NCI-H446 treated with DMSO at 0.1 percent for 48 hours (cell line): ENCODE measurements around the gene TCHP.
"Not testable (repeated sequence)": the region's sequence is repeated elsewhere in the genome, so short reads cannot be mapped to it uniquely, and the experiment has no call there.

ENCODE experiments used
- DNase-seq: peaks from one replicate; lab custom pipeline; 2025; lab: John Stamatoyannopoulos, UW

The TCHP gene

GRCh38 chr12:109879351-109880042 is 20.6 kb upstream of the TCHP start:
- DNase-seq = no peak

DNA sequence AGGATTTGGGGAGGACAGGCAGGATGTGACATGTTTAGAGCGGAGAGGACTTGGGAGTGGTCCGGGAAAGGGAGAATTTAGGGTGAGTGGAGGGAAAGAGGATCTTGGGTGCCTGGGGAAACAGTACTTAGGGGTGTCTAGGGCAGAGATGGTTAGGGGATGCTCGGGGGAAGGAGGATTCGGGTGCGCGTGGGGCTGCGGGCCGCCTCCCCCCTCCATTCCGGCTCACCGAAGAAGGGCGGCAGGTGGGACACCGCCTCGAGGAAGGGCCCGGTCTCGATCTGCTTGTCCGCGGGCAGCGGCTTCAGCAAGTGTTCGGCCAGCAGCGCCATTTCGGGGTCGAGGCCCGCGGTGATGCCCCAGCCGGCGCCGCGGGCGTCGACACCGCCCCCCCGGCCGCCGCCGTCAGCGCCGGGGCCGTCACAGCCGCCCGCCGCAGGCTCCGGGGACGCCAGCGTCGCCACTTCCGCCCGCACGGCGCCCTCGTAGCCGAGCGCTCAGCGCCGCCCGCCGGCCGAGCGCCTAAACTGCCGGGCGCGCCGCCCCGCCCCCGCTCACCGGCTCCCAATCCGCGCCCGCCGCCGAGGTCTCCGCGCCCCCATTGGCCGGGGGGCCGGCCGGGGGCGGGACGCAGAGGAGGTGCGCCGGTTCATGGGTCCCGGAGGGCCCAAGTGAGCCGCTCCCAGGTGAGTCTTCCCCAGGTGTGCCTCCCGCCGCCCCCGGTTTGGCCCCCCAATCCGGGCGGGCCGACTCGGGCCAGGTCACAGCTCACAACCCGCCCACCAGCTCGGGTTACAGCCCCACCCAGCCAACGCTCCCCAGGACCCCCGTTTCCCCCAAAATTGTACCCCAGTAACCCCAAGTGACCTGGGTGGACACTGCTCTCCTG is 19.8 kb upstream of the TCHP start, which contains the start of gene GLTP:
Gene GLTP (minus strand): TSS at position 499 of the 889 bp plus-strand sequence. CDS start 167 bp downstream, at position 332.
- DNase-seq = peak; percentile 75

DNA sequence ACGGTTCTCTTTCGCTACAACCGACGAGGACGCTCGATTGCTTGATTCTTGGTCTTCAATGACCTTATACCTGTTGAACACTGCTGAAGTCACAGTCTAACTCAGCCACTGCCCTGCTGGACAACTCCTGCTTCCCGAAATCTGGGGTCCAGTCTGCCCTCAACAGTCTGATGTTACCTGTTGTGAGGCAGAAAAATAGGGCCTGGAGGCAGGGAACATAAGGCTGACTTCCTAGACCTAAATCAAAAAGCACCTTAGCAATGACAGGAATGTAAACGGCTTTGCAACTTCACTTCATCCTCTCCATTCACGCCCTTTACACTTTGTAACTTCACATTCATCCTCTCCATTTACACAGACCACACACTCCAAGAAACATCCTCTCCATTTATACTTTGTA is 19.1 kb upstream of the TCHP start:
- DNase-seq = no peak

GRCh38 chr12:109881752-109882151 is 18.3 kb upstream of the TCHP start:
- DNase-seq = no peak

DNA sequence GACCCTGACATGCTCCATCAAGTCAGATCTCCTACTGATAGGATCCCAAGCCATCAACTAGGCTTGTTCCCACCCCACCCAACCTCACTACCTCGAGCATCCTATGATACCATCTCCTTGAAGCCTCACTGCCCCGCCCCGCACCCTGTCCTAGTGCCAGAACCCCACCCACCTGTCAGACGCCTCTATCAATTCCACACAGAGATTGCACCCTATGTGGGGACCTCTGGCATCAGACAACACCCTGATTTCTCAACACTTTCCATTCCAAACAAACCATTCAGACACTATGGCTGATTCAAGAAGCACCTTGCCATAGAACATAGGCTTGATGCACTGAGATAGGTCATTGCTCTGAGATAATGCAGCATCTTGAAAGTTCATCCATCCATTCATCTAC is 16.6 kb upstream of the TCHP start:
- DNase-seq = no peak

DNA sequence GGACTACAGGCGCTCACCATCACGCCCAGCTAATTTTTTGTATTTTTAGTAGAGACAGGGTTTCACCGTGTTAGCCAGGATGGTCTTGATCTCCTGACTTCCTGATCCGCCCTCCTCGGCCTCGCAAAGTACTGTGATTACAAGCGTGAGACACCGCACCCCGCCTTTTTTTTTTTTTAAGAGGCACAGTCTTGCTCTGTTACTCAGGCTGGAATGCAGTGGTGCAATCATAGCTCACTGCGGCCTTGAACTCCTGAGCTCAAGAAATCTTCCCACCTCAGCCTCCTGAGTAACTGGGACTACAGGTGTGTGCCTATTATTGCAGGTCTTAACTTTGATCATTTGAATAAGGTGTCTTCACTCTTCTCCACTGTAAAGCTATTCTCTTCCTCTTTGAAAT is 14.5 kb upstream of the TCHP start:
- DNase-seq = no peak

DNA sequence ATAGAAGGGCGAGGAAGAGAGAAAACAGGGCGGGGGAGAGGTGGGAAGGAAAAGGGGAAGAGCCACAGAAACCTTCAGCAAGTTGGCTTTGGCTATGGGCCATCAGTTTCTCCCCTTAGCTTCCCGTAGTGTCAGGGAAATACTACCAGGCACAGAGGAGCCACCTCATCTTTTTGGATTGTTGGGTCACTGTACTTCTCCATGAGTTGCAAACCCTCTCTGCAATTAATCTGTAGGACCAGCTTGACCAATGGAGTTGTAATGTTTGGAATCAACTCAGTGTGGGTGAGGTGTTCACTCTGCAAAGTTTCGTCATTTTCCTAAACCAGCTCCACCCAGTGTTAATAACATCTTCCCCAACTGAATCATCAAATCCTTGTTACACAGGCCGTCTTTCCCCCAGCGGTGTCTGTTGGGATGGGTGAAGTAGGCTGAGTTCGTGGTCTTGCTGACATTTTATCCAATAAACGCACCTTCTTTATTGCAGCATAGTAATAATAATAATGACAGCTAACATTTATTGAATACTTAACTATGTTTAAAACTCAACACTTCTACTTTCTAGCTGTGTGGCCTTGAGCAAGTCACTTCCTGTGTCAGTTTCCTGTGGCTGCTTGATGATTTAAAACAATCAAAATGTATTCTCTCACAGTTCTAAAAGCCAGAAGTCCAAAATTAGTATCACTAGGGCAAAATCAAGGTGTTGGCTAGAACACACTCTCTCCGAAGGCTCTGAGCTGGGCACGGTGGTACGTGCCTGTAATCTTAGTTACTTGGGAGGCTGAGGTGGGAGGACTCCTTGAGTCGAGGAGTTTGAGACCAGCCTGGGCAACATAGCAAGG is 11.7 kb upstream of the TCHP start:
- no peak for DNase-seq

DNA sequence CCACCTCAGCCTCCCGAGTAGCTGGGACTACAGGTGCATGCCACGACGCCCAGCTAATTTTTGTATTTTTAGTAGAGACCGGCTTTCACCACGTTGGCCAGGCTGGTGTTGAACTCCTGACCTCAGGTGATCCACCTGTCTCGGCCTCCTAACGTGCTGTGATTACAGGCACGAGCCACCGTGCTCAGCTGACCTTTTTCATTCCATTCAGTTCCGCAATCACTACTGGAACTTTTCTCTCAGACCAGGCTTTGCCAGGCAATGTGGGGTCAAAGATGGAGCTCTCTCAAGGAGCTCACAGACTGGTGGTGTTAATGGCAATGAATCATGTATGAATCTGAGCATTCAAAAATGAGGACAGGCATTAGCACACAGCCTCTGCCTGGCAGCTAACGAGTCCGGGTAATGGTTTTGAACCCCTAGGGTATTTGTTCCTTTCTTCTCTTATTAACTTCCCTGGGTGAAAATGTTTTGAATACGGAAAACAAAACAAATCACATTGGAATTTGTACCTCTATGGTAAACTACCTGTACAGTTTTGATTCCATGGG is 9.4 kb upstream of the TCHP start:
- no peak for DNase-seq

GRCh38 chr12:109891731-109892130 is 8.3 kb upstream of the TCHP start:
- DNase-seq = not testable (repeated sequence)

- no peak for DNase-seq
These were observed 7.8 kb upstream of the TCHP start for GRCh38 chr12:109892165-109892715.

GRCh38 chr12:109892748-109893147 is 7.3 kb upstream of the TCHP start:
- no peak for DNase-seq

GRCh38 chr12:109893261-109893995 is 6.6 kb upstream of the TCHP start:
- no peak for DNase-seq

DNA sequence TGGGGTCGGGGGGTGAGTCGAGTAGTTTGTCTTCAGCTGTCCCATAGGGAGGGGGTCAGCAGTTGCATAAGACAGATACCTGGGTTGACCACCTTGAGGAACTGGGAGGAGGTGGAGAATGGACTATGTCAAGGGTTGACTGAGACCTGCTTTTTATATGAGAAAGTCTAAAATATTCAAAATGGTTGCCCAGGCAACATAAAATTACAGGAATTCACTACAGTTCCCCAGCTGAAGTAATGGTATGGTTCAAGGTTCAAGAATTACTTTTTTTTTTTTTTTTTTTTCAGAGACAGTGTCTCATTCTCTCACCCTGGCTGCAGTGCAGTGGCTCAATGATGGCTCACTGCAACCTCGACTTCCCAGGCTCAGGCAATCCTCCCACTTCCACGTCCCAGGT is 5.1 kb upstream of the TCHP start:
- DNase-seq = no peak

- DNase-seq = no peak
These were observed 3.9 kb upstream of the TCHP start for GRCh38 chr12:109896188-109896587.

- no peak for DNase-seq
These were observed 3.0 kb upstream of the TCHP start for GRCh38 chr12:109897029-109897428.

DNA sequence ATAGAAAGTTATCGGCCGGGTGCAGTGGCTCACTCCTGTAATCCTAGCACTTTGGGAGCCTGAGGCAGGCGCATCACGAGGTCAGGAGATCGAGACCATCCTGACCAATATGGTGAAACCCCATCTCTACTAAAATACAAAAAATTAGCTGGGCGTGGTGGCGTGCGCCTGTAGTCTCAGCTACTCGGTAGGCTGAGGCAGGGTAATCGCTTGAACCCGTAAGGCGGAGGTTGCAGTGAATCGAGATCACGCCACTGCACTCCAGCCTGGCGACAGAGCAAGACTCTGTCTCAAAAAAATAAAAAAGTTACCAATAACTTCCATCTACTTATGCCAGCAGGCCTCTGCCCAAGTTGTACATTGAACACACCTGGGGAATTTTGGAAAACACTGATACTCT is 729 bp upstream of the TCHP start:
- not testable (repeated sequence) for DNase-seq

DNA sequence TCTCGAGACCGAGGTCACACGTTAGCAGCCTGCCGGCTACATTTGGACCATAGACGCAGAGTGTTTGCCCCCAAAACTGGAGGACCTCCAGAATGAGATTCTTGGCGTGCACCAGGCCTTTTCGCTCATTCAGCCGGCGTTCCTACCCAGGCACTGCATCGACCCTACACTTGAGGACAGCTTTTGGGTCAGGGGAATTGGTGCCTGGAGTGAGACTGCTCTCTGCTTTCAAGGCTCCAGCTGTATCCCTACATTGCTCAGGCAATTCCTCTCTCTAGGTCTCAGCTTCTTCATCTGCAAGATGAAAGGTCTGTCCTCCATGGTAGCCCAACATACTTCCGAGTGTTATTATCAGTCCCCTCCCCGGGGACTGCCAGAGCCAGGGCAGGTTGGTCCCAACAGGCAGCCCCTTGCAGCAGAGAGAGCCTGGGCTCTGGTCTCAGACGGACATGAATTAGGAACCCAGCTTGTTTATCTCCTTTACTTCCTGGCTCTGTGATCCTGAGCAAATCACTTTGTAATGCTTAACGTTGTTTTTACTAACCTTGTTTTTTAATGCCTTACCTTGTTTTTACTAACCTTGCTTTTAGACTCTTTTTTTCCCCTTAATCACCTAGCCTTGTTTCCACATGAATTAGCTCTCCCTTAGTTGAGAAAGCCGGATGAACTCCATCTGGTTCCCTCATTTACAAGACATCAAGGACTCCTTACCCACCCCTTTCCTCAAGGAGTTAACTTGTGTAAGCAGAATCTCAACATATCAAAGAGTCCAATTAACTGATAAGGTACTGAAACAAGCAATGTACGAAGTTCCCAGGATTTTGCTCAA is 892 bp downstream of the TCHP start:
- DNase-seq = no peak

- DNase-seq = no peak
These were observed 2.9 kb downstream of the TCHP start for GRCh38 chr12:109902891-109903418.

DNA sequence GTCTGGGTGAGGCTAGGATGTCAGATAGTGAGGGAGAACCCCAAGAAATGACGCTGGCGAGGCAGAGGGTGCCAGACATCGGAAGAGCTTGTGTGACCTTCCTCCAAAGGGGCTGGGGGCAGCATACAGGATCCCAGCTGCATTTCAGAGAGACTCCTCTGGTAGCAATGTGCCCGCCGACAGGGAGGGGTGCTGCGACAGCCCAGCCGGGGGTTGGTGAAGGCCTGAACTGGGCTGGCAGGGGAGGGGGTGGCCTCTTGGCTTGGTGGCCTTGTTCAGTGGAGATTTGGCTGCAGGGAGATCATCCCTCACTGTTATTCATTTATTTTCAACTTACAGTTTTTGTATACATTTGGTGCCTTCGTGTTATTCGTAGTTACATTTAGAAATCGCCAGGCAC is 5.2 kb downstream of the TCHP start:
- no peak for DNase-seq
